Transverse colon (tissue), 4 donors: ENCODE measurements around the gene ARPC5L. TPM values are rescaled to one million over a fixed set of nuclear protein-coding genes. Genes with fewer than 3 reads are reported as not detected.

Experiments used
- DNase-seq: peaks from one replicate; pipeline ENCODE4 v3.0.0-alpha.2; 2019
- H3K27ac ChIP-seq, 4 donors: fragments of 200-600 bp; sonication (generic); 2 replicates each; pipeline ENCODE4 v1.5.1; 2016 to 2018; ENCODE audit warnings: inconsistent platforms in 4 of 4
- H3K27me3 ChIP-seq: fragments of 200-600 bp; sonication (generic); 2 replicates; pipeline ENCODE4 v1.5.1; 2017; ENCODE audit warnings: inconsistent platforms
- H3K36me3 ChIP-seq, 4 donors: fragments of 200-600 bp; sonication (generic); 2 replicates each; pipeline ENCODE4 v1.5.1; 2017 to 2019; ENCODE audit warnings: inconsistent platforms in 4 of 4
- H3K4me1 ChIP-seq, 4 donors: fragments of 200-600 bp; sonication (generic); 2 replicates each; pipeline ENCODE4 v1.5.1; 2017 to 2020; ENCODE audit warnings: inconsistent platforms in 4 of 4
- H3K4me3 ChIP-seq, 4 donors: fragments of 200-600 bp; sonication (generic); 1 replicate in 1 of 4; 2 replicates in 3 of 4; pipeline versions ENCODE4 v1.5.1 to v1.6.1; 2017 to 2019; ENCODE audit warnings: inconsistent platforms in 4 of 4
- H3K9me3 ChIP-seq, 2 donors: fragments of 200-600 bp; sonication (generic); 2 replicates each; pipeline ENCODE4 v1.5.1; 2017 to 2019; ENCODE audit warnings: inconsistent platforms in 2 of 2
- EP300 ChIP-seq: sonication (generic); formaldehyde crosslinking; IDR thresholded peaks from one replicate; pipeline ENCODE4 v1.6.1; 2017; ENCODE audit warnings: antibody characterized with exemption, low read depth
- POLR2A ChIP-seq: fragments of 450-650 bp; IDR thresholded peaks from one replicate; pipeline ENCODE4 v1.6.1; 2016; ENCODE audit warnings: antibody characterized with exemption, mild to moderate bottlenecking, moderate library complexity
- POLR2AphosphoS5 ChIP-seq, 3 donors: sonication (generic); formaldehyde crosslinking; IDR thresholded peaks; one replicate each; pipeline ENCODE4 v1.6.1; 2016; ENCODE audit warnings: antibody characterized with exemption in 3 of 3
- whole genome bisulfite sequencing, 2 donors: methylation state at CpG; one replicate each; pipeline ENCODE4 v1.1.5; 2018; ENCODE audit warnings: low coverage in 1 of 2; 5-methylcytosine and 5-hydroxymethylcytosine counted together
- in situ Hi-C, 4 donors: fragments of 200-750 bp; cut with MboI; loops; one replicate each; pipeline versions ENCODE4 v1.15.0 to v1.15.1; 2017; ENCODE audit warnings: low sequenced_read_pairs in 3 of 4, low pct_ligation_motif_present in 1 of 4, low pct_unique_long_range_greater_than_20kb in 1 of 4
- intact Hi-C: fragments of 100-400 bp; cut with DNase I; formaldehyde crosslinking; loops from one replicate; pipeline ENCODE4 v1.15.1; 2023; ENCODE audit warnings: low total_unique reads
- total RNA-seq, 4 donors: library from RNA; depleted of rRNA; stranded (reverse); fragments of >200 nt; gene quantifications; one replicate each; pipeline ENCODE4 v1.1.0, GENCODE V29; 2016
- TF ChIP-seq, protein P1 (sequence below), 5 experiments: fragments of 200-600 bp in 3 of 5; fragments of 450-650 bp in 2 of 5; sonication (generic) in 3 of 5; IDR thresholded peaks; 1 replicate in 2 of 5; 2 replicates in 3 of 5; pipeline ENCODE4 v1.5.1; 2016 to 2017; ENCODE audit warnings: antibody characterized with exemption in 5 of 5, inconsistent platforms in 3 of 5, mild to moderate bottlenecking in 2 of 5, moderate library complexity in 1 of 5

The ARPC5L gene
- total RNA-seq, 4 donors from 2014 or later = 9.8 to 37.0 (median 22.8) TPM

- in situ Hi-C loops = no loop called here
- H3K36me3 ChIP-seq = no peaks in the 10 kb centered on the region
- WGBS, 2 donors = 79% methylated on average over 6 of the region's 6 CpGs; no CpG with 5 or more reads in 1 of the 2 donors
These were observed 15.0 kb upstream of the ARPC5L start for GRCh38 chr9:124846969-124847368.

DNA sequence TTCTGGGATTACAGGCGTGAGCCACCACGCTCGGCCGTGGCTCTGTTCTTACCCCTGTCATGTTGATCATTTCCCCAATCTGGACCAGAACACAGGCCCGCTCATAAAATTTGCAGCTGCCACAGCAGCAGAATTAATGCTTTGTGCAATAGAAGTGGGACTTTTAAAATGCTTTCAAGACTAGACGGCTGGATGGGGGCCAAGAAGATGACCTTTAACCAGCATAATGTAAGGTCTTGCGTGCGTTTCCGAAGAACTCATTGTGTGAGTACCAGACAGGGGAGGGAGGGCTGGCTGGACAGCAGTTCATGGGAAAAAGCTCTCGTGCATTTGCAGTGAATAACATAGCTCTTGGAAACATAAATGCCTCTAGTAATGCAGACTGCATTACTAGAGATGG is 12.1 kb upstream of the ARPC5L start:
- no peak for DNase-seq
- Histone ChIP-seq H3K4me3 (no peak overlapping the region), H3K27me3 (no peaks in the 10 kb centered on the region), H3K27ac (no peak overlapping the region), H3K9me3 (no peaks in the 10 kb centered on the region), H3K36me3 (no peaks in the 10 kb centered on the region), H3K4me1 (peaks cover 6 to 24% (median 13%) of the 10 kb centered on the region in 4 donors)
- WGBS, 2 donors = 39% methylated on average over 5 to 10 of the region's 10 CpGs
- intact Hi-C loops = no loop called here
- TF ChIP-seq POLR2A = no peak
- in situ Hi-C loops = loop anchor here in 2 of 4 donors (5.0 kb wide), 2 partner anchors 72 to 78 kb away; partner anchors contain the start of genes NR6A1 (in 1 of the 2) and OLFML2A (in 1 of the 2)

More at GRCh38 chr9:124846969-124847368, 15.0 kb upstream of the ARPC5L start:
- Histone ChIP-seq H3K4me3 (no peak overlapping the region), H3K9me3 (no peaks in the 10 kb centered on the region), H3K27ac (no peak overlapping the region), H3K4me1 (peaks cover 0 to 8% (median 0%) of the 10 kb centered on the region in 4 donors), H3K27me3 (no peaks in the 10 kb centered on the region)
- intact Hi-C loops = no loop called here
- TF ChIP-seq, protein P1, sequence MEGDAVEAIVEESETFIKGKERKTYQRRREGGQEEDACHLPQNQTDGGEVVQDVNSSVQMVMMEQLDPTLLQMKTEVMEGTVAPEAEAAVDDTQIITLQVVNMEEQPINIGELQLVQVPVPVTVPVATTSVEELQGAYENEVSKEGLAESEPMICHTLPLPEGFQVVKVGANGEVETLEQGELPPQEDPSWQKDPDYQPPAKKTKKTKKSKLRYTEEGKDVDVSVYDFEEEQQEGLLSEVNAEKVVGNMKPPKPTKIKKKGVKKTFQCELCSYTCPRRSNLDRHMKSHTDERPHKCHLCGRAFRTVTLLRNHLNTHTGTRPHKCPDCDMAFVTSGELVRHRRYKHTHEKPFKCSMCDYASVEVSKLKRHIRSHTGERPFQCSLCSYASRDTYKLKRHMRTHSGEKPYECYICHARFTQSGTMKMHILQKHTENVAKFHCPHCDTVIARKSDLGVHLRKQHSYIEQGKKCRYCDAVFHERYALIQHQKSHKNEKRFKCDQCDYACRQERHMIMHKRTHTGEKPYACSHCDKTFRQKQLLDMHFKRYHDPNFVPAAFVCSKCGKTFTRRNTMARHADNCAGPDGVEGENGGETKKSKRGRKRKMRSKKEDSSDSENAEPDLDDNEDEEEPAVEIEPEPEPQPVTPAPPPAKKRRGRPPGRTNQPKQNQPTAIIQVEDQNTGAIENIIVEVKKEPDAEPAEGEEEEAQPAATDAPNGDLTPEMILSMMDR (IDR thresholded peaks at IDR 0.05) = no peak
- no peak for TF ChIP-seq POLR2A
- TF ChIP-seq POLR2AphosphoS5 (IDR thresholded peaks at IDR 0.05) = no peak
- TF ChIP-seq EP300 = no peak
- DNase-seq = no peak

DNA sequence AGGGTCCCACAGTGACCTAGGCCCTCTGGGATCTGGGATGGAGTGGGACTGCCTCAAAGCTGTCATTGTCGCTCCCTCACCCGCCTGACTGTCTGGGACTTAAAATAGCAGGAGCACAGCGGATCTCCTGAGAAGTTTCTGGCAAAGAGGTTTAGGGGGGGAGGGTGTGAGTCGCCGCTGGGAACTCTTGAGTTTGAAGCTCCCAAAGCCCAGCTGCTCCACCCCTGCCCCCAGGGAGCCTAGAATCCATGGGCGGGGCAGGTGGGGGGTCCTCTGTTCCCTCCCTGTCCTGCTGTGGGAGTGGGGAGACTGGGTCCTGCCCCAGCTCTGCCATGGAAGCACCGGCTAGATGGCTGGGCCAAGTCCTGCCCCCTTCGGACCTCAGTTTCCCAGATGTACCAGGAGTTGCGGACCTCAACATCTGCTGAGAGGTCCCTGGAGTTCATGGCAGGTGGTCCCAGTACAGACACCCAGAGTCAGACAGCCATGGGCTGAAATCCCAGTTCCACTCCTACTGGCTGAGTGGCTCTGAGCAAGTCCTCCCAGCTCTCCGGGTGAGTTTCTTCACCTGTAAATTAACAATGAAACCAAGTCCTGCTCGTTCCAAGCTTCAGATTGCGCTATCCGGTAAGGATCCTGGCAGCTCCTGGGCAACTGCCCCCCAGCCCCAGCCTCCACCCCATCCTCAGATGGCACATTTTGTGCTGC is 9.7 kb upstream of the ARPC5L start:
- in situ Hi-C loops = loop anchor here in 2 of 4 donors (5.0 kb wide), 2 partner anchors 75 to 80 kb away; partner anchors contain the start of genes NR6A1 (in 1 of the 2) and OLFML2A (in 1 of the 2)
- H3K4me1 ChIP-seq = peaks cover 6 to 24% (median 13%) of the 10 kb centered on the region in 4 donors
- WGBS, 2 donors = 67% methylated on average over 8 of the region's 13 CpGs; no CpG with 5 or more reads in 1 of the 2 donors
- no peaks in the 10 kb centered on the region for H3K9me3 ChIP-seq
- TF ChIP-seq POLR2A = no peak
- TF ChIP-seq POLR2AphosphoS5 (IDR thresholded peaks at IDR 0.05) = no peak
- TF ChIP-seq EP300 = no peak
- TF ChIP-seq, protein P1 (IDR thresholded peaks at IDR 0.05) = no peak
- DNase-seq = no peak
- H3K4me3 ChIP-seq = peak overlapping the region in 1 of 4 donors; percentile 56
- intact Hi-C loops = no loop called here
- H3K27ac ChIP-seq = peak overlapping the region in 1 of 4 donors; percentile 55
- no peaks in the 10 kb centered on the region for H3K27me3 ChIP-seq
- peaks cover 0 to under 1% (median 0%) of the 10 kb centered on the region in 4 donors for H3K36me3 ChIP-seq

DNA sequence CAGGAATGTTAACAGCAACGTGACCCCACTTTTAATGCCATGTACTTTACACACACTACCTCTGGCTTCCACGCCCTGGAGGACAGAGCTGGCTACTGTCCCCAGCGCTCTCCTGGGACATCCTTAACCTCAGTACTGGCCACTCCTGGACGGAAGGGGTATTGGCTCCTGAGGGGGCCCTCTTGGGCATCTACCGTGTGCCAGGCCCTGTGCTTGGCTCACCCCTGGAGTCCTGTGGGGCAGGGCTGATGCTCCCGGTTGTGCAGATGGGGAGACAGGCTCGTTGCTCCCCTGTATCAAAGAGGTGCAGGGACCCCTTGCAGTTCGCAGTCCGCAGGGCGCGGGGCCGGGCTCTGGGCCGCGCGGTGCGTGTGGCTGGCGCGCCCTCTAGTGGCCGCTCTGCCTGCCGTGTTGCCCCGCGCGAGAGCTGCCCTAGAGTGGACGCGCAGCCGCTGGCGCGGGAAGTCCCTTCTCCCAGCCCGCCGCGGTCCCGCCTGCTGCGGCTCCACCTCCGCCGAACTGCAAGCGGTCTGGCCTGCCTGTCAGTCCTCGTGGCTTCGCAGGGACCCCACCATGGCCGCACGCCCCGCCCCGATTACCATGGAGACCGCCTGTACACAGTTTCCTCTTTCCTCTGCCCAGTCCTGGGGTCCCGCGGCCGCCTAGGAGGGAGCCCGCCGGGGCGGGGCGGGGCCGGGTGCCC is 8.9 kb upstream of the ARPC5L start, which contains the start of gene WDR38:
Gene WDR38 (plus strand): TSS at position 632 of the 703 bp plus-strand sequence. CDS start 72 bp downstream, outside the sequence.
- H3K27ac ChIP-seq = peak within 1 kb of the TSS; percentile 11 to 63 (median 54)
- DNase-seq = peak; percentile 76
- WGBS, 2 donors = 3% methylated on average over 25 of the region's 51 CpGs; no CpG with 5 or more reads in 1 of the 2 donors
- no peak for TF ChIP-seq POLR2AphosphoS5 (IDR thresholded peaks at IDR 0.05)
- TF ChIP-seq, protein P1 (IDR thresholded peaks at IDR 0.05) = peak; percentile 99 to 100 (median 99)
- no peaks in the 10 kb centered on the region for H3K9me3 ChIP-seq
- in situ Hi-C loops (loop anchor here in 2 of 4 donors (5.0 kb wide), 2 partner anchors 76 to 81 kb away; partner anchors contain the start of genes NR6A1 (in 1 of the 2) and OLFML2A (in 1 of the 2)), intact Hi-C loops (loop anchor here (1.0 kb wide), 1 partner anchor 81 kb away; no protein-coding TSS in a partner anchor)
- peaks cover 6 to 24% (median 13%) of the 10 kb centered on the region in 4 donors for H3K4me1 ChIP-seq
- no peaks in the 10 kb centered on the region for H3K27me3 ChIP-seq
- H3K4me3 ChIP-seq = peak within 1 kb of the TSS; percentile 9 to 56 (median 36)
- H3K36me3 ChIP-seq = peaks cover 0 to 7% (median 0%) of the 10 kb centered on the region in 4 donors
